Astrocyte (in vitro differentiated cells and primary cell): ENCODE data around the gene HSPA4L.

Experiments
- EZH2 ChIP-seq: IDR thresholded peaks from 2 replicates; pipeline ENCODE4 v1.6.1; 2012; ENCODE audit warnings: mild to moderate bottlenecking, low read length, inconsistent platforms; ENCODE audit not compliant: insufficient read depth
- TF ChIP-seq, protein P1 (sequence below): IDR thresholded peaks from 2 replicates; pipeline ENCODE4 v1.5.1; 2011; ENCODE audit warnings: low read depth, mild to moderate bottlenecking, inconsistent platforms, low read length, moderate library complexity; ENCODE audit not compliant: insufficient read depth

- TF ChIP-seq, protein P1, sequence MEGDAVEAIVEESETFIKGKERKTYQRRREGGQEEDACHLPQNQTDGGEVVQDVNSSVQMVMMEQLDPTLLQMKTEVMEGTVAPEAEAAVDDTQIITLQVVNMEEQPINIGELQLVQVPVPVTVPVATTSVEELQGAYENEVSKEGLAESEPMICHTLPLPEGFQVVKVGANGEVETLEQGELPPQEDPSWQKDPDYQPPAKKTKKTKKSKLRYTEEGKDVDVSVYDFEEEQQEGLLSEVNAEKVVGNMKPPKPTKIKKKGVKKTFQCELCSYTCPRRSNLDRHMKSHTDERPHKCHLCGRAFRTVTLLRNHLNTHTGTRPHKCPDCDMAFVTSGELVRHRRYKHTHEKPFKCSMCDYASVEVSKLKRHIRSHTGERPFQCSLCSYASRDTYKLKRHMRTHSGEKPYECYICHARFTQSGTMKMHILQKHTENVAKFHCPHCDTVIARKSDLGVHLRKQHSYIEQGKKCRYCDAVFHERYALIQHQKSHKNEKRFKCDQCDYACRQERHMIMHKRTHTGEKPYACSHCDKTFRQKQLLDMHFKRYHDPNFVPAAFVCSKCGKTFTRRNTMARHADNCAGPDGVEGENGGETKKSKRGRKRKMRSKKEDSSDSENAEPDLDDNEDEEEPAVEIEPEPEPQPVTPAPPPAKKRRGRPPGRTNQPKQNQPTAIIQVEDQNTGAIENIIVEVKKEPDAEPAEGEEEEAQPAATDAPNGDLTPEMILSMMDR = no peak
- no peak for TF ChIP-seq EZH2
Measured at GRCh38 chr4:127771535-127772275, 10.4 kb upstream of the HSPA4L start.
